Right atrium auricular region (tissue), 2 donors: ENCODE results near the gene IQCF5. TPM values are rescaled to one million over a fixed set of nuclear protein-coding genes. Genes with fewer than 3 reads are reported as not detected.
"Not testable (repeated sequence)": the region's sequence is repeated elsewhere in the genome, so short reads cannot be mapped to it uniquely, and the experiment has no call there.

ENCODE experiments used
- DNase-seq: peaks from one replicate; pipeline ENCODE4 v3.0.0-alpha.2; 2019; ENCODE audit warnings: low spot score
- H3K27ac ChIP-seq, 2 donors: fragments of 200-600 bp; sonication (generic); 1 replicate in 1 of 2; 2 replicates in 1 of 2; pipeline ENCODE4 v1.5.1; 2016 to 2019
- H3K27me3 ChIP-seq, 2 donors: fragments of 200-600 bp; sonication (generic); one replicate each; pipeline versions ENCODE4 v1.5.1 to v1.6.0; 2017 to 2019
- H3K36me3 ChIP-seq: fragments of 200-600 bp; sonication (generic); one replicate; pipeline ENCODE4 v1.5.1; 2016
- H3K4me1 ChIP-seq, 2 donors: fragments of 200-600 bp; sonication (generic); one replicate each; pipeline versions ENCODE4 v1.5.1 to v1.6.0; 2017 to 2019
- H3K4me3 ChIP-seq, 2 donors: fragments of 200-600 bp; sonication (generic); 1 replicate in 1 of 2; 2 replicates in 1 of 2; pipeline ENCODE4 v1.5.1; 2017 to 2019; ENCODE audit warnings: mild to moderate bottlenecking in 1 of 2, moderate library complexity in 1 of 2
- H3K9me3 ChIP-seq, 2 donors: fragments of 200-600 bp; sonication (generic); one replicate each; pipeline ENCODE4 v1.5.1; 2019
- total RNA-seq, 2 donors: library from RNA; depleted of rRNA; stranded (reverse); fragments of >200 nt; gene quantifications; one replicate each; pipeline ENCODE4 v1.1.0, GENCODE V29; 2016
- TF ChIP-seq, protein P1 (sequence below), 2 donors: fragments of 200-600 bp; sonication (generic); IDR thresholded peaks; one replicate each; pipeline ENCODE4 v1.5.1; 2019; ENCODE audit warnings: antibody characterized with exemption in 2 of 2

IQCF5 gene
- total RNA-seq, 2 donors from 2014 or later = not detected

DNA sequence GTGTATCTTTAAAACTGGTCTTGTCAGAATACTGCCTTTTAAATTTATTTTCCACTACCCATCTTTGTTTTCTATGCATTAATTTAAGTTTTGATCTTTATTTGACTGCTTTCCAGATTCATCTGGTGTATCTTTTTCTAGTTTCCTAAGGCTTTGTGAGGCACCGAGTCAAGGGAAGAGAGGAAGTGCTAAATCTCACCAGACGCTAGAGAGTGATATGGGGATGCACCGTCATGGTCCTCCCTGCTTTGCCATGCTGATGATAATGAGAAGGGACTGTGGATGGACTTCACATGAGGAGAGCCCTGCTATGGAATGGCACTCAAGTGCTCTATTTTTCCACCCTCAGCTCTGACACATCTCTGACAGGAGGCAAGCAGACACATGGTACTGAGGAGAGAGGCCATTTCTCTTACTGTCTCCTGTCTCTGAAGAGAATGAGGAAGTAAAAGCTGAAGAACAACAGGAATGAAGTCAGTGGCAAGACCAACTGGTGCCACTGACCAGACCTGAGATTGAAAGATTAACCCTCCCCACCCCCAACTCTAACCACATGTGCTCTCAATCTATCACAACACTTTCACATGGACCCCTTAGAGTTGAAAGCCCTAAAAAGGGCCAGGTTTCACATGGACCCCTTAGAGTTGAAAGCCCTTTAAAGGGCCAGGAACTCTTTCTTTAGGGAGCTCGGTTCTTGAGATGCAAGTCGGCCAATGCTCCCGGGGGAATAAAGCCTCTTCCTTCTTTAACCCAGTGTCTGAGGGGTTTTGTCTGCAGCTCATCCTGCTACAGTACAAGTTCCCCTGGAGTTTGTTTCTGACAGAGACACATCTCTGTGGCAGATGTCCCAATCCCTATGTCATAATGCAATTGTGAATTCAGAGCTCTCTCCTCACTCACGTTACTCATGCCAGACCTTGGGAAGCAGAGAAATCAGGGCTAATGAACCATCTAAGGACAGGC is 14.4 kb downstream of the IQCF5 start, which contains the start of gene IQCF2:
Gene IQCF2, plus strand, starts transcription at position 913 of the 963 bp plus-strand sequence. CDS start 52 bp downstream, outside the sequence.
- Histone ChIP-seq H3K9me3 (no peaks in the 10 kb centered on the region), H3K4me1 (no peaks in the 10 kb centered on the region)

DNA sequence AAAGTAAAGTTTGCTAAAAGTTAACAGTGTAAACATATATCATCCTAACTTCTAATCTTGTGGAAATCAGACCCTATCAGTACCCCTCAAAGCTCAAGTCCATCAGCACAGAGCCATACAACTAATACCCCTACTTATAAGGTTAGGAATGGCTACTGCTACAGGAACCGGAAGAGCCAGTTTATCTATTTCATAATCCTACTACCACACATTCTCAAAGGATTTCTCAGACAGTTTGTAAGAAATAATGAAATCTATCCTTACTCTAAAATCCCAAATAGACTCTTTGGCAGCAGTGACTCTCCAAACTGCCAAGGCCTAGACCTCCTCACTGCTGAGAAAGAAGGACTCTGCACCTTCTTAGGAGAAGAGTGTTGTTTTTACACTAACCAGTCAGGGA is 20.0 kb downstream of the IQCF5 start:
- H3K4me1 ChIP-seq, H3K27ac ChIP-seq, H3K9me3 ChIP-seq, H3K27me3 ChIP-seq, H3K4me3 ChIP-seq, H3K36me3 ChIP-seq, DNase-seq: not testable (repeated sequence)

More for the DNA sequence above, 14.4 kb downstream of the IQCF5 start, which contains the start of gene IQCF2:
- Histone ChIP-seq H3K27me3 (no peaks in the 10 kb centered on the region), H3K27ac (no peak within 1 kb of the TSS), H3K4me3 (no peak within 1 kb of the TSS), H3K36me3 (no peaks in the 10 kb centered on the region)
- TF ChIP-seq, protein P1, sequence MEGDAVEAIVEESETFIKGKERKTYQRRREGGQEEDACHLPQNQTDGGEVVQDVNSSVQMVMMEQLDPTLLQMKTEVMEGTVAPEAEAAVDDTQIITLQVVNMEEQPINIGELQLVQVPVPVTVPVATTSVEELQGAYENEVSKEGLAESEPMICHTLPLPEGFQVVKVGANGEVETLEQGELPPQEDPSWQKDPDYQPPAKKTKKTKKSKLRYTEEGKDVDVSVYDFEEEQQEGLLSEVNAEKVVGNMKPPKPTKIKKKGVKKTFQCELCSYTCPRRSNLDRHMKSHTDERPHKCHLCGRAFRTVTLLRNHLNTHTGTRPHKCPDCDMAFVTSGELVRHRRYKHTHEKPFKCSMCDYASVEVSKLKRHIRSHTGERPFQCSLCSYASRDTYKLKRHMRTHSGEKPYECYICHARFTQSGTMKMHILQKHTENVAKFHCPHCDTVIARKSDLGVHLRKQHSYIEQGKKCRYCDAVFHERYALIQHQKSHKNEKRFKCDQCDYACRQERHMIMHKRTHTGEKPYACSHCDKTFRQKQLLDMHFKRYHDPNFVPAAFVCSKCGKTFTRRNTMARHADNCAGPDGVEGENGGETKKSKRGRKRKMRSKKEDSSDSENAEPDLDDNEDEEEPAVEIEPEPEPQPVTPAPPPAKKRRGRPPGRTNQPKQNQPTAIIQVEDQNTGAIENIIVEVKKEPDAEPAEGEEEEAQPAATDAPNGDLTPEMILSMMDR (IDR thresholded peaks at IDR 0.05) = no peak
- no peak for DNase-seq

DNA sequence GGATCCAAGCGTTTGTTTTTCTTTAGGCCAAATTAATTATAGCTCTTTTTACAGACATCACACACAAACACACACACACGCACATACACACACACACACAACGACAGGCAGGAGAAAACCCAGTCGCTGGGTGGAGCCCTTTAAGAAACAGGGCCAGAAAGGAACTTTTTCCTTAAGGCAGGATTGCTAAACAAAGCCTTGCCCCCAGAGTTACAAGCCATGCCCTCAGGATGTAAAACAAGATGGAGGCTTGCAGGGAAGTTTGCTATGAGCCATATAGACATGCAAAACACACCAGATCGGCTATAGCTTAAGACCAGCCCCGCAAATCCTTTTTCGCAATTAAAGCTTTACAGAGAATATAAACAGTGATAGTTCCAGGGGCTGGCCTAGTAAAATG is 30.3 kb downstream of the IQCF5 start:
- H3K36me3 ChIP-seq = no peaks in the 10 kb centered on the region
- H3K27me3 ChIP-seq = no peaks in the 10 kb centered on the region
- H3K4me1 ChIP-seq = no peaks in the 10 kb centered on the region
- peaks cover 0 to 13% of the 10 kb centered on the region in 2 donors for H3K9me3 ChIP-seq
- no peak overlapping the region for H3K27ac ChIP-seq
- no peak overlapping the region for H3K4me3 ChIP-seq
- TF ChIP-seq, protein P1 (IDR thresholded peaks at IDR 0.05) = no peak
- no peak for DNase-seq

DNA sequence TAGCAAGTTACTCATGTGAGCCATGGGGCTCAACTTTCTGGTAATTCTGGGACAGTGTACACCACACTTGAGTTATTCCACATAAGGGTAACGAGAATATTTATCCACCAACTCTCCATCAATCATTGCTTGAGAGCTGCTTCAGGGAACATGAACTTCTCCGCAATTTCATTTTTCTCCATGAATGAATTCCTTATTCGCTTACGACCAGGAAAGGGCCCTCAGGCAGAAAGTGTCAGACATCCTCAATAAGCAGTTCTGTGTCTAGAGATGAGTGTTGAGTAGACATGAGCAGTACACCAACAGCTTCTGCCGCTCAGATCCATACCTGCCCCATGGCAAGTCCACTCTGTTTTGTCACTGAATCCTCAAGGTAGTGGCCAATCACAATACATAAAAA is 38.8 kb downstream of the IQCF5 start:
- Histone ChIP-seq H3K9me3 (no peaks in the 10 kb centered on the region), H3K4me1 (no peaks in the 10 kb centered on the region), H3K4me3 (no peak overlapping the region), H3K27me3 (no peaks in the 10 kb centered on the region), H3K36me3 (no peaks in the 10 kb centered on the region), H3K27ac (no peak overlapping the region)
- TF ChIP-seq, protein P1 (IDR thresholded peaks at IDR 0.05) = no peak
- no peak for DNase-seq

DNA sequence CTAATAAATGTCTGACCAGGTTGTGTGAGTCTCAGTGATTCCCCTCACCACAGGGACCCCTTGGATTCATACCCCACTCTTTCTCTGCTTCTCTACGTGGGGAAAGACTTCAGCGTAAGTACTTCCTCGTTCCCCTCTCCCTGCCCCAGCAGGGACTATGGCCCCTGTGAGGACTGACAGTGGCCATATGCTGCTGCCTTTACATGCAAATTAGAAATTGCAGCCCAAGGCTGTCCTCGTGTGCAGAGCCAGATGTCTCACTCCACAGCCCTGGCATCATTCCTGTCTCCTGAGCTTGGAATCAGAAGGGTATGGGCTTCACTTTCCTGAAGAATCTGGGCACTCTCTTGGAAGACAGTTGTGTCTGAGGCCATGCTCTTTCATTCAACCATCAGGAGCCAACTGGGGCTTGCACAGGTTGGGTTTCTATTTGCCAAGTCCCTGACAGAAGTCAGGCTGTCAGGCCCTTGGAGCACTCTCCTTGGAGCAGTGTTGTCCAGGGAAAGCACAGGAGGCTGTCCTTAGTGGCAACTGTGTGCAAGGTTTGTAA is 44.5 kb downstream of the IQCF5 start:
- Histone ChIP-seq H3K9me3 (peaks cover 0 to 20% of the 10 kb centered on the region in 2 donors), H3K4me1 (no peaks in the 10 kb centered on the region), H3K4me3 (no peak overlapping the region), H3K36me3 (no peaks in the 10 kb centered on the region), H3K27me3 (no peaks in the 10 kb centered on the region), H3K27ac (no peak overlapping the region)
- no peak for DNase-seq
- TF ChIP-seq, protein P1 (IDR thresholded peaks at IDR 0.05) = no peak

DNA sequence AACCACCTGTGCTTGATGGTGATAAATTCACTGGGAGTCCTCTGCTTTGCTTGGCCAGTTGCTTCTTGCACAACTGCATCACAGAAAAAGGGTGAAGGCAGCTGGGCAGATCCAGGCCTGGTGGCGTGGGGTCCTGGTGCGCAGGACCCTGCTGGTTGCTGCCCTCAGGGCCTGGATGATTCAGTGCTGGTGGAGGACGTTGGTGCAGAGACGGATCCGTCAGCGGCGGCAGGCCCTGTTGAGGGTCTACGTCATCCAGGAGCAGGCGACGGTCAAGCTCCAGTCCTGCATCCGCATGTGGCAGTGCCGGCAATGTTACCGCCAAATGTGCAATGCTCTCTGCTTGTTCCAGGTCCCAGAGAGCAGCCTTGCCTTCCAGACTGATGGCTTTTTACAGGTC is 45.1 kb downstream of the IQCF5 start:
- H3K27ac ChIP-seq = no peak overlapping the region
- no peaks in the 10 kb centered on the region for H3K27me3 ChIP-seq
- TF ChIP-seq, protein P1 (IDR thresholded peaks at IDR 0.05) = no peak
- peaks cover 0 to 20% of the 10 kb centered on the region in 2 donors for H3K9me3 ChIP-seq
- no peak for DNase-seq
- no peak overlapping the region for H3K4me3 ChIP-seq
- no peaks in the 10 kb centered on the region for H3K36me3 ChIP-seq
- H3K4me1 ChIP-seq = no peaks in the 10 kb centered on the region
